ENCODE data around the gene SIM1. TPM values are rescaled to one million over a fixed set of nuclear protein-coding genes. Genes with fewer than 3 reads are reported as not detected.

The SIM1 gene
- total RNA-seq, 1 experiment from 2014 or later, result not detected

- CTCF ChIA-PET, result no interaction called here
- Histone ChIP-seq H3K36me3 (ENCODE audit: low read depth, low read length) (no peaks in the 10 kb centered on the region), H3K4me3 (ENCODE audit: low read length) (no peak overlapping the region)
Observed at GRCh38 chr6:100487638-100488037, 22.9 kb upstream of the SIM1 start.

GRCh38 chr6:100485268-100485667 is 20.5 kb upstream of the SIM1 start:
- Histone ChIP-seq H3K9me3 (ENCODE audit: low read length) (no peaks in the 10 kb centered on the region), H3K36me3 (ENCODE audit: low read depth, low read length) (no peaks in the 10 kb centered on the region), H3K9ac (ENCODE audit: low read length) (no peak overlapping the region), H2AFZ (ENCODE audit: low read length) (no peak overlapping the region), H3K4me3 (ENCODE audit: low read length) (no peak overlapping the region), H3F3A (ENCODE audit: low read length, unreplicated experiment) (no peaks in the 10 kb centered on the region), H3K4me2 (ENCODE audit: low read length) (no peak overlapping the region), H3K27ac (ENCODE audit: low read length) (no peak overlapping the region), H3K9me2 (replicated peaks; ENCODE audit: low read length) (no peaks in the 10 kb centered on the region), H3K79me2 (ENCODE audit: low read length) (no peaks in the 10 kb centered on the region), H3K27me3 (ENCODE audit: low read length) (no peaks in the 10 kb centered on the region), H4K20me1 (ENCODE audit: low read length) (no peaks in the 10 kb centered on the region), H3K4me1 (ENCODE audit: insufficient read depth, low read length) (no peaks in the 10 kb centered on the region)
- ChIA-PET CTCF (no interaction called here), POLR2A (ENCODE audit: unreplicated experiment) (no interaction called here)
- ATAC-seq (no peak), DNase-seq (no peak)
- intact Hi-C loops (cut with micrococcal nuclease), result no loop called here
- no TSS peak for BruUV-seq (replicated peaks)
- TF ChIP-seq EZH2phosphoT487 (IDR thresholded peaks at IDR 0.05; ENCODE audit: borderline replicate concordance, low read length) (no peak), EZH2 (IDR thresholded peaks at IDR 0.05; ENCODE audit: low read length, unreplicated experiment) (no peak), CTCF (conservative IDR thresholded peaks at IDR 0.05; ENCODE audit: low read depth, low read length) (no peak)

More at GRCh38 chr6:100487638-100488037, 22.9 kb upstream of the SIM1 start:
- H3K27ac ChIP-seq (ENCODE audit: low read length), result no peak overlapping the region
- DNase-seq (no peak), ATAC-seq (no peak)
- no TSS peak for BruUV-seq (replicated peaks)
- no peaks in the 10 kb centered on the region for H3K27me3 ChIP-seq (ENCODE audit: low read length)
- POLR2A ChIA-PET (ENCODE audit: unreplicated experiment), result no interaction called here
- H3K9me3 ChIP-seq (ENCODE audit: low read length), result no peaks in the 10 kb centered on the region
- H3F3A ChIP-seq (ENCODE audit: low read length, unreplicated experiment), result no peaks in the 10 kb centered on the region
- no peaks in the 10 kb centered on the region for H3K79me2 ChIP-seq (ENCODE audit: low read length)
- intact Hi-C loops (cut with micrococcal nuclease), result no loop called here
- H3K9ac ChIP-seq (ENCODE audit: low read length), result no peak overlapping the region
- H4K20me1 ChIP-seq (ENCODE audit: low read length), result no peaks in the 10 kb centered on the region
- H3K9me2 ChIP-seq (replicated peaks; ENCODE audit: low read length), result no peaks in the 10 kb centered on the region
- H3K4me1 ChIP-seq (ENCODE audit: insufficient read depth, low read length), result no peaks in the 10 kb centered on the region
- no peak overlapping the region for H2AFZ ChIP-seq (ENCODE audit: low read length)
- no peak overlapping the region for H3K4me2 ChIP-seq (ENCODE audit: low read length)
- TF ChIP-seq CTCF (conservative IDR thresholded peaks at IDR 0.05; ENCODE audit: low read depth, low read length) (no peak), EZH2 (IDR thresholded peaks at IDR 0.05; ENCODE audit: low read length, unreplicated experiment) (no peak), EZH2phosphoT487 (IDR thresholded peaks at IDR 0.05; ENCODE audit: borderline replicate concordance, low read length) (no peak)

GRCh38 chr6:100484474-100484873 is 19.8 kb upstream of the SIM1 start:
- no peaks in the 10 kb centered on the region for H4K20me1 ChIP-seq (ENCODE audit: low read length)
- H3F3A ChIP-seq (ENCODE audit: low read length, unreplicated experiment), result no peaks in the 10 kb centered on the region
- no peak for ATAC-seq
- CTCF ChIA-PET, result no interaction called here
- TF ChIP-seq EZH2phosphoT487 (IDR thresholded peaks at IDR 0.05; ENCODE audit: borderline replicate concordance, low read length), result no peak
- TF ChIP-seq EZH2 (IDR thresholded peaks at IDR 0.05; ENCODE audit: low read length, unreplicated experiment), result no peak
- no peak for TF ChIP-seq CTCF (conservative IDR thresholded peaks at IDR 0.05; ENCODE audit: low read depth, low read length)
- no TSS peak for BruUV-seq (replicated peaks)
- DNase-seq, result no peak
- H3K9me3 ChIP-seq (ENCODE audit: low read length), result no peaks in the 10 kb centered on the region
- POLR2A ChIA-PET (ENCODE audit: unreplicated experiment), result no interaction called here
- no peaks in the 10 kb centered on the region for H3K4me1 ChIP-seq (ENCODE audit: insufficient read depth, low read length)
- H2AFZ ChIP-seq (ENCODE audit: low read length), result no peak overlapping the region
- H3K36me3 ChIP-seq (ENCODE audit: low read depth, low read length), result no peaks in the 10 kb centered on the region
- no peak overlapping the region for H3K9ac ChIP-seq (ENCODE audit: low read length)
- H3K9me2 ChIP-seq (replicated peaks; ENCODE audit: low read length), result no peaks in the 10 kb centered on the region
- intact Hi-C loops (cut with micrococcal nuclease), result loop anchor here (5.0 kb wide), 1 partner anchor 88 kb away; no protein-coding TSS in a partner anchor
- no peak overlapping the region for H3K27ac ChIP-seq (ENCODE audit: low read length)
- no peak overlapping the region for H3K4me3 ChIP-seq (ENCODE audit: low read length)
- H3K79me2 ChIP-seq (ENCODE audit: low read length), result no peaks in the 10 kb centered on the region
- no peaks in the 10 kb centered on the region for H3K27me3 ChIP-seq (ENCODE audit: low read length)
- H3K4me2 ChIP-seq (ENCODE audit: low read length), result no peak overlapping the region

All from PC-3 (cell line).